ENCODE data around the gene NSG2.
"Not testable (repeated sequence)": the region's sequence is repeated elsewhere in the genome, so short reads cannot be mapped to it uniquely, and the experiment has no call there.

NSG2 gene

DNA sequence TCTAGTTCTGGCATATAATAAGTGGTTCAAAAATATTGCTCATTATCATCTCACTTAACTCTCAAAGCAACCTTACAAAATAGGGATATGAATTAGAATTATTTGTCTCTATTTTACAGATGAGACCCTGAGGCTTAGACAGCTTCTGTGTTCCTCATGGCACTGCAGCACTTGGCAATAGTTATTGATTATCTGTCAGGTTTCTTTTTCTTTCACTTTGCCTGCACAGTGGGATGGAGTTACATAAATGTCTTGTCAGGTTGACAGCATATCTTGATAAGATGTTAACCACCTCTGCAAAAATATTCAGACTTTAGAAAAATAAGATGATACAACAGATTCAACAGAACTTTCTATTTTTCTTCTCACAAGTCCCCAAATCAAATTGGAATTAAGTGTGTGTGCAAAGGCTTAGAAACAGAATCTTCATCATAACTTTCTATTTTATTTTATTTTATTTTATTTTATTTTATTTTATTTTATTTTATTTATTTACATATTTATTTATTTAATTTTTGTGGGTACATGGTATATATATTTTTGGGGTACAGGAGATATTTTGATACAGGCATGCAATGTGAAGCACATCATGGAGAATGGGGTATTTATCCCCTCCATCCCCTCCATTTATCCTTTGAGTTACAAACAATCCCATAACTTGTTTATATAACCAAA is 17.7 kb downstream of the NSG2 start:
- no peak for DNase-seq

DNA sequence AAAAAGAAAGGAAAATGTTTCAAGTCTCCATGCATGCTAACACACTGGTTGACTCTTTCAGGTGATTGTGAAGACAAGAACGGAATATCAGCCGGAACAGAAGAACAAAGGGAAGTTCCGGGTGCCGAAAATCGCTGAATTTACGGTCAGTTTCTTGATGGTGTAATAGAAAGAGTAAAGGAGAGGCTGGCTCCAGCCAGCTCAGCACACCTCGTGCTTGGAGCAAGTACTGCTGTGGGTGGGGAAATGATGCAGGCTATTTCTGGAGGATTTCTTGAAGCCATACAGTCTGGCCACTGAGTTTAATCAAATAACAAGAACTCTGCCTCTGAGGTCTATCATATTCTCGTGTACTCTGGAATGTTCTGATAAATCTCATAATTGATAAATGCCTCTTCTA is 18.7 kb downstream of the NSG2 start:
- no peak for DNase-seq

DNA sequence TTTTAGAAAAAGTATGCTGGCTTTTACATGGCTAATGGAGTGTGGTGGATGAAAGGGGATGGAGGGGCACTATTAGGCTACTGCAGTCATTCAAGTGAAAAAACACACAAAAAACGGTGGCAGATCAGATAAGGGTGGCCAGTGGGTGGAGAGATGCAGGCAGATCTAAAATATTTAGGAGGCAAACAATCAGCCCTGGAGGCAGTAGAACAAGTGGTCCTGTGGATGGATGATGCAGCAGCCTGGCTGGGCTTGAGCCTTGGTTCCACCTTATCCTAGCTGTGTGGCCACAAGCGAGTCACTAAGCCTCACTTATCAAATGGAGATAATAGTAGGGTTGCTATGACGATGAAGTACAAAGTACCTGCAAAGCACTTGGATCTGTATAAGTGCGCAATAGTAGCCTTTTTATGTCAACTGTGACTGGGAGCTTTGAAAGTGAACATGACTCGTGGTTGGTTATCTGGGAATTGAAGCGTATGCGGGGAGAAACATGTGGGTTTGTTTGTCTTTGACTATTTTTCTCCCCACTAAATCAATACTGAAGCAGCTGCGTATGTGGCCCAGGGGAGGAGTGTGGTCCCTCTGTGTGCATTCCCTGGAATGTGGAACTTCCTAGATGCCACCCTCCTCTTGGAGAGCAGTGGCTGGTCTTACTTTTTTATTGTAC is 20.2 kb downstream of the NSG2 start:
- DNase-seq: no peak

DNA sequence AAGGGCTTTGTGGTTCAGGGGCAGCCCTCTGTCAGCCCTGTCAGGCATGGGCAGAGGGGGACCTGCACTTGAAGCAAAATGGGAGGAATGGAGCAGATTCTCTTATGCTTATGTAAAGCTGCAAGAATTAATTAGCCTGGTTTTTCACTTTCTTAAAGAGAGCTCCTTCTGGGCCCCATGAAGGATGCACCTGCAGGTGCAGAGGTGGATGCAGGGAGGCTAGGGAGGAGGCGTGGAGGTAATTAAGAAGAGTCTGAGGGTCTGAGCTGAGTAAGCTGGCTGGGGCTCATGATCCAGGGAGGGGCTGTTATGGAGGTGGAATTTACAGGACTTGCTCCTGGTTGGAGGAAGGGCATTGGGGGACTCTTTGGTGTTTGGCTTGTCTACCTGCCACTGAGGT is 22.0 kb downstream of the NSG2 start:
- no peak for DNase-seq

DNA sequence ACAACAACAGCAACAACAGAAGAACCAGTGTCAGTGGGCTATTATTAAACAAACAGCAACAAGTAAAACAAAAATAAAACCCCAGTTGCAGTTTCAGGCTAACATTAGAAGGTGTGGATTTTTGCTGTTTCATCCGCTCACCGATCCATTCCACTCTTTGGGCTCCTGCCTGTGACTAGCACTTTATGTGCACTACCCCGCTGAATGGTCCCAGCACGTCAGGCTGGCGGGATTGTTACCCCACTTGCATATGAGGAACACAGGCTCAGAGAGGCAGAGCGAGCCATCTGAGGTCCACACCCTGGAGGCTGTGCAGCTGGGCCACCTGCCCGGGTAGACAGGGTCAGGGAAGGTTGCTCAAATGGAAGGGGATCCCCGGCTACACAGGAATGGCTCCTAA is 26.0 kb downstream of the NSG2 start:
- no peak for DNase-seq

DNA sequence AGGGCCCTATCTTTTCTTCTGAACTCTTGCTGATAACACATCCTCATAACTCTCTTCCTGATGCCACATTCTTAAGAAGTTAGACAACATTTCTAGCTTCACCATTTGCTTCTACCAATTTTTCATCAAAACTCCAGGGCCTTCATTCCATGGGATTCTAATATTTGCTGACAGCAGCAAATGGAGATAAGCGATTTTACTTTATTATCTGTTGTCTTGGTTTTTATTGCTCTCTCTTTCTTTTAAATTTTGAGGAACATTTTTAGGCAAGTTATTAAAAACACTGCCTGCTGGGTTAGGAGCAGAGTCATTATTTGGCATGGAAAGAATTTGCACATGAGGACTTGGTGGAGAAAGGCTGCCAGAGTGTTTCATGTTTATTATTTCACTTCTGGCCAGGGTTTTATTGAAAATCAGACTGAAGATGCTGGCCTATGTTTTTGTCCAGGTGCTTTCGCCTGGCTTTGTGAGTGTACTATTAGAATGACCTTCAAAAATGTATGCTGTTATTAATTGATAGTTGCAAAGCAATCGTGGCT is 27.7 kb downstream of the NSG2 start:
- no peak for DNase-seq

DNA sequence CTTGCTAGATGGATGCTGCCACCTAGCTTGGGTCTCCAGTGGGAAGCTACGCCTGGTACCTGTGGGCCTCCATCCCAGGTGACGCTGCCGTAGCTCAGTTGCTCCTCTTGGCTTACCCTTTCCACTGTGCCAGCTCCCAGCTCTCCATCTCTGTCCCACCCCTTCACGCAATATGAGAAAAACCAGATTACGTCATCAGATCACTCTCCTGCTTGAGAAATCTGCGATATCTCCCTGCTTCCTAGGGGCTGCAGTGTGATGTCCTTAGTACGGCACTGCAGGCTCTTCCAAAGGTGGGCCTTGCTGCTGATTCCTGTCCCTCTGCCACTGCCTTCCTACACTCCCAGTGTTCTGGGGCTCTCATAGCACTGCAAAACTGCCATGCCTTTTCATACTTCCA is 28.9 kb downstream of the NSG2 start:
- DNase-seq: no peak

DNA sequence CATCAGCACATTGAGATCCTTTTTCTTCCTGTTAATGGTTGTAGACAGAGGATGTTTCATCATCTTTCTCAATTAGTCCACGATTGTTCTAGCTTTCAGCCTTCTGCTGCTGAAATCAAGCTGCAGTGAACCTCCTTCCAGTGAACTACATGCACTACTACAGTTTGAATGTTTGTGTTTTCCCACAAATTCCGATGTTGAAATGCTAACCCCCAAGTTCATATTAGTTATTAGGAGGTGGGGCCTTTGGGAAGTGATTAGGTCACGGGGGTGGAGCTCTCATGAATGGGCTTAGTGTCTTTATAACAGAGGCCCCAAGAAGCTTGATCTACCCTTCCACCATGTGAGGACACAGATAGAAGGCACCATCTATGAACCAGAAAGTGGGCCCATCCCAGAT is 32.9 kb downstream of the NSG2 start:
- DNase-seq: no peak

DNA sequence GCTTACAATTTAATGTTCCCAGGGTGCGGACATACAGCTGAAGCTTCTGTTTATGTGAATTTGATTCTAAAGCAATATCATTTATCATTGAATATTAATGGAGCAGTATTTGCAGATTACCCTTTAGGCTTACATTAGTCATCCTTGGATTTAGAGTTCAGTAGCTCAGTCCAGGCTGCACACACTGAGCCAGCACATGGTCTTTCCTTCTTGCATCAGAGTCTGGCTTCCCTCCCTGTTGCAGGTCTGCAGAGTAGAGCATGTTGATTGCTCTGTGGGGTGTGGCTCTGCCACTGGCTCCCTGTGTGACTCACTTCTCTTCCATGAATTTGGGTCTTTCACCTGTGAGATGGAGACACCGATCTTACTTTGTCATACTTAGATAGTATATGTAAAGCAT is 36.8 kb downstream of the NSG2 start:
- DNase-seq: no peak

DNA sequence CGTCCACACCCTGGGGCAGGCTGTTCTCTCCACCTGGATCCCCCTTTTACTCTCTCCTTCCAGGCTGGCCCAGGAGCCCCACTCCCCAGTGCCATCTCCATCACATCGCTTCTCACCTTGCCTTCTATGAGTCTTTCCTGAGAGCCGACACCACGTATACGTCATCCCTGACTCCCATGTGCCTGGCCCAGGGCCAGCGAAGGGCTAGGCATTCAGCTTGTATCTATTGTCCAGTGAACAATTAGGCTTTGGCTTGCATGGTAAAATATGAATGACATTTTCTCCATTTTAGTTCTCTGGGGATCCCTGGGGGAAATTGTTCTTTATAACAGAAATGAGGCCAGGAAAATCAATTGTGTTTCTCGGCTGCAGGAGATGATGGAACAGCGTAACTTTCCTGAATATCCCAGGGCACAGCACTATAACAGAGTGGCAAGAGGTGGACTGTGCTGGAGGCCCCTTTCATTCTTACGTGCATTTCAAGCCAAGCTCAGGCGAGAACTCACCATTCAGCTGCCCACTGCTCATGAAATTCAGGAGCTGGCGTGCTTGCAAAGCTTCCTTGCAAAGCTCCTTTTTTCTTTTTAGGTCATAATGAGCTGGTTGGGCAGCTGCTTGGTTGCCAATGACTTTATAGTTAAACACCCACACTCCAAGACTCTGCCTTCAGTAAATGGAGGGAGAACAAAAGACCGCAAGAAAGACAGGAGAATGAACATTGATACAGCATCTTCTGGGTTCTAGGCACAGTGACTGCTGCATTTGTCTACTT is 37.7 kb downstream of the NSG2 start:
- no peak for DNase-seq

DNA sequence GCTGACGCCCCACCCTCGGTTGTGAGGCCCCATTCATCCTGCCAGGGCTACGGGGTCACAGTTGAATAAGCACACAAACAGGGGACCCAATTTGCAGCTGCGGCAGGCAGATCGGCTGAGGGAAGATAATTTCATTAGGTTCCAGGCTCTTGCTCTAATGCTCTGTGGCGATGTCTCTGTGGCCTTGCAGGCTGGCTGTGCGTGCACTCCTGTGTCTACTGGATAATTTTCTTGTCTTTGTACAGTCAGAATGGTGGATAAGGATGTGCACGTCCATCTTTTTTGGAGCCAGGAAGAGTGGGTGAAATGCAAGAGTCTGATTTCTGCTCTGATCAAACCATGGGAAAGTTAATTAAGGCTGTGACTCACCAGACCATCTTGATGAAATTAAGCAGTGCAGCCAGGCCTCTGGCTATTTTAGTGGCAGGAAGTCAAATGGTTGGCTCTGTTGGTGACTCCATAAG is 39.2 kb downstream of the NSG2 start:
- no peak for DNase-seq

DNA sequence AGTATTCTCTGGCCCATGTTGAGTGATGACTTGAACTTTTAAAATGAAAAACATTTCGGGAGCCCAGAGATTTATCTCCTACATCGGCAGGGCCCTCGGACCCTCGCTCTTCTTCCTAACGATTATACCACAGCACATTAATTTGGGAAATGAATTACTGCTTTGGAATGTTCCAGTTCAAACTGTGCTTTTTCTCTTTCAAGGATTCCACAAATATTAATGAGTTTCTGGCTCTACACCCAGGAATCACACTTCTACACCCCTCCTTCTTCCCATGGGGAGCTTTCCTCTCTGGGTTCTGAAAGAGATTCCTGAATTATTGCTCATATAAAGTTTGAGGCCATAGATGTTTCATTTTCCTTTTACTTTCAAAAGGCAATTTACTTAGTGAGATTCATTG is 41.2 kb downstream of the NSG2 start:
- no peak for DNase-seq

DNA sequence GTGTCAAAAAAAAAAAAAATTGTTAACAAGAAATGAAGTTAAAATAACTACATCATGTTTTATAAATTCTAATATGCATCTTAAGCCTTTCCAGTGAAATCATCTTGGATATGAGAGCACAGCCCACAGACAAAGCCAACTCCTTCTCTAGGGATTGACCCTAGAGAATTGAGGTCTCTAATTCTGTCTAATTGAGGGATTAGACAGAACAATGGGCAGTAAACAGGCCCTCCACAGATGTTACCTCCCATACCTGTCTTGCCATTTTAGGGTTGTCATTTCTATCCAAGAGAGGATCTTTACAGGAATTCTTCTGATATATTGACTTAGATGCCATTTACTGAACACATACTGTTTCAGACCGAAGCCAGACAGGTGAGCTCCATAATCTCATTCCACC is 42.3 kb downstream of the NSG2 start:
- no peak for DNase-seq

DNA sequence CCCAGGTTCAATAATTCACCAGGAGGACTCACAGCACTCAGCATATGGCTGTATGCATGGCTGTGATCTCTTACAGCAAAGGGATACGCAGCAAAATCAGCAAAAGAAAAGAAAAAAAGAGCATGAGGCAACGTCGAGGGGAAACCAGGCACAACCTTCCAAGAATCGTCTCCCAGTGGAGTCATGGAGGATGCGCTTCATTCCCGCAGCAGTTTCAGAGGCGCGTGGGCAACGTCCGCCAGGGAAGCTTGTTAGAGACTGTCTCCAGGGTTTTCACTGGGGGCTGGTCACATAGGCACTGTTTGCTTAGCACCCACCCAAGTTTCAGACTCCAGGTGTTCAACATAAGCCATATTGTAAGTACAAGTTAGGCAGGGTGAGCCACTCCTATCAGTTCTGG is 44.6 kb downstream of the NSG2 start:
- DNase-seq: no peak

DNA sequence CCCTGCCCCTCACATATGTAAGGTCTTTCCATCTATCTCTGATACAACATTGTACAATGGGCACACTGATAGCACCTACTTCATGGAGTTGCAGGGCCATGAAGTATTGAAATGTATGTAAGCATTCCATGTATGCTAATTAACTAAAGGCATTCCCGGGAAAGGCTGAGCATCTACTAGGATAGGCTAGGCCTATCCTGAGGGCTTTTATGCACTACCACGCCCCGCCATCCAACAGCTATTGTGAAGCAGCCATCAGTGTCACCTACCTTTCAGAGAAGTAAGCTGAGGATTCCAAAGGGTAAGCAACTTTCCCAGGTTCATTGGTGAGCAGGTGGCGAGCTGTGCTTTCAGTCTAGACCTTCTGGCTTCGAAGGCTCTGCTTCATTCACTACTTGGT is 47.6 kb downstream of the NSG2 start:
- DNase-seq: no peak

DNA sequence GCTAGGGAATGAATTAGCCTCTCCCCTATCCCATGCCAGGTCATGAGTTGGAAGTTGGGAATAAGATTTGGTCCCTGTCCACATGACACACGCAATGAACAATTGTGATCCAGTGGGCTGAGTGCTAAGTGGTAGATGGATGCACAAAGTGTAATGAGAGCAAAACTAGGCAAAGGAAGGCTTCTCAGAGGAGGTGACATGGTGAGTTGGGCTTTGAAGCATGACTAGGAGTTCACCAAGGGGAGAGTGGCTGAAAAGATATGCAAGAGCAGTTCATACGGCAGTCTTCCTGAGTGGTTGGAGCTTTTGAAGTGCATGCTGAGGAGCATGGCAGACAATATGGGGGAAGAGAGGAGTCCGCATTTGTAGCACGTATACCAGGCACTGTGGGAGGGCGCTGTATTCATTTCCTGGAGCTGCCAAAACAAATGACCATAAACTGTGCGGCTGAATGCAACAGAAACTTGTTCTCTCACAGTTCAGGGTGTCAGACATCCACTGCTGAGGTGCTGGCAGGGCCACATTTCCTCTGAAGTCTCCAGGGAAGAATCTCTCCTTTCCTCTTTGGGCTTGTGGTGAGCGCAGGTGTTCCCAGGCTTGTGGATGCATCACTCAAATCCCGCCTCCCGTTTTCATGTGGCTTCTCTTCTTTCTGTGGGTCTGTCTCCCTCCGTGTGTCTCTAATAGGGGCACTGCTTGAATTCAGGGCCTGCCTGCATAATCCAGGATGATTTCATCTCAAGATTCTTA is 49.5 kb downstream of the NSG2 start:
- no peak for DNase-seq

DNA sequence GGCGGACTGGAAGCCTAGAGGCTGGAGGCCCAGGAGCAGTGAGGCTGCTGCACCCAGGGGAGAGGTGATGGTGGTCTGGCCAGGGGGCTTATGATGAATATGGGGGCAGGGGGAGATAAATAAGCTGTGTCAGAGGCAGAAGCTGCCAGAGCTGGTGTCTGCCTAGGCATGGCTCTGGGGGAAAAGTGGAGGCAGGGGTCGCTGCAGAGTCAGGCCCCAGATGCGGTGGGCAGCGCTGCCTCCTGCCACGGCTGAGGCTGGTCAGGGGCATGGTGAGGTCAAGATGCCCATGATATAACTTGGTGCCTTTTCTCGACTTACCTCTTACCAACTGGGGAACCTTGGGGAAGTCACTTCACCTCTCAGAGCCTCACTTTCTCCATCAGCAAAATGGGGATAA is 51.1 kb downstream of the NSG2 start:
- DNase-seq: no peak

DNA sequence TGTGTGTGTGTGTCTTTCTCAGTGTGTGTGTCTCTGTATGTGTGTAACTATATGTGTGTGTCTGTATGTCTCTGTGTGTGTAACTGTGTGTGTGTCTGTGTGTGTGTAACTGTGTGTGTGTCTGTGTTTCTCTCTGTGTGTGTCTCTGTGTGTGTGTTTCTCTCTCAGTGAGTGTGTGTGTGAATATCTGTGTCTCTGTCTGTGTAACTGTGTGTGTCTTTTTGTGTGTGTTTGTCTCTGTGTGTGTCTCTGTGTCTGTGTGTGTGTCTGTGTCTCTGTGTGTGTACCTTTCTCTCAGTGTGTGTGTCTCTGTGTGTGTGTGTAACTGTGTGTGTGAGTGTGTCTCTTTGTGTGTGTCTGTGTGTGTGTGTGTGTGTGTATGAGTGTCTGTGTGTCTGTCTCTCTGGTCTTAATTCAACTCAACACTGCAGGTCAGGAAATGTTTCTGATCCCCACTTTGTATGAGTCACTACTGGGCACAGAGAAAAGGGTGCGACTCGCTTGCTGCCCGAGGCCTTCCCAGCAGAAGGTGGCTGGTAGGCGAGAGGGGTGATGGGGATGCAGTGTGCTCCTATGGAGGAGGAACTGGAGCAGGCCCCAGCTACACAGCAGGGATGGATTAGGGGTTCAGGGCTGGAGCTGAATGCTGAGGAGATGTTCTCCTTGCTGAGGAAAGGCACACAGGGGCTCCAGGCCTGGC is 52.1 kb downstream of the NSG2 start:
- no peak for DNase-seq

DNA sequence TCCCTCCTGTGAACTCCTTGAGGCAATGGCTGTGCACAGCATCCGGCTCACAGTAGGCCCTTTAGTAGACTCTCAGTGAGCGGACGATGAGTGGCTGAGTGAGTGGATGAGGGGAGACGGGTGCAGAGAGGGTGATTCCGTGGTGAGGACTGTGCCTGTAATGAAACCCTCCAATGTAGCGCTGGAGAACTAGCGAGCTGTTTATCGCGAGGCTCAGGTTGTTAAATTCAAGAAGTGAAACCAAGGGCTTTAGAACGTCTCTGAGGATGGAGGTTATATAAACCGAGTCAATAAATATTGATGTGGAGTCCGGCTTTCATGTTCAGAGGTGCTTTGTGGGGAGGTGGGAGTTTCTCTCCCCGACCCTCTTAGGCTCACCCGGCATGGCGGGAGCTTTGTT is 53.2 kb downstream of the NSG2 start:
- no peak for DNase-seq

DNA sequence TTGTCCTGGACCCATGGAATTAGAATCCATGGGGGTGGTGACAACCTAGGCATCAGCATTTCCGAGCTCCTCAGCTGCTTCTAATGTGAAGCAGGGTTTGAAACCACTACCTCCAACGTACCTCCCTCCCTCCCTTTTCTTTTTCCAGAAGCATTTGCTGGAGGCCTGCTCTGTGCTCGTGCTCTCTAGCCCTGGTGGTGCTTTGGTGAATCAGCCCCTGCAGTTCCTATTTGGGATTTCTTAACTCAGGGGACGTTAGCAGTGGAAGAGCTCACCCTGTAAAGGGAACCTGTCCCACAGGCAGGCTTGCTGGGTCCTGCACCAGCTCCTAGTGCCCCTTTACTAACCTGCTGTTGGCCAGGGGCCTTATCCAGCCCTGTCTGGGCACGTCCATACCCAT is 55.0 kb downstream of the NSG2 start:
- no peak for DNase-seq

DNA sequence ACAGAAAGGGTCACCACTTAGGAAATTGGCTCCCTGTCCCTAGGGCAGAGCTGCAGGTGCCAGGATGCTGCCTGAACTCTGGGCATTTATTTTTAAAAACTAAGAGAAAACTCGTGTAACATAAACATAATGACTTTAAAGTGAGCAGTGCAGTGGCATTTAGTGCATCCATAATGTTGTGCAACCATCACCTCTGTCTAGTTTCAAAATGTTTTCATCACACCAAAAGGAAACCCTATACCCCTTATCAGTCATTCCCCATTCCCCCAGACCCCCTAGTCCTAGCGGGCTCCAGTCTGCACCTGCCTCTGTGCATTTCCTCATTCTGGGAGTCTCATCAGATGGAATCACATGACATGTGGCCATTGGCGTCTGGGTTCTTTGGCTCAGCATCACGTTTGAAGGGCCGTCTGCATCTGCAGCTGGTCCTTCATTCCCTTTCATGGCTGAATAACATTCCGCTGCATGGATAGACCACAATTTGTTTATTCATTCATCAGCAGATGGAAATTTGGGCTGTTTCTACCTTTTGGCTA is 55.8 kb downstream of the NSG2 start:
- DNase-seq: no peak

DNA sequence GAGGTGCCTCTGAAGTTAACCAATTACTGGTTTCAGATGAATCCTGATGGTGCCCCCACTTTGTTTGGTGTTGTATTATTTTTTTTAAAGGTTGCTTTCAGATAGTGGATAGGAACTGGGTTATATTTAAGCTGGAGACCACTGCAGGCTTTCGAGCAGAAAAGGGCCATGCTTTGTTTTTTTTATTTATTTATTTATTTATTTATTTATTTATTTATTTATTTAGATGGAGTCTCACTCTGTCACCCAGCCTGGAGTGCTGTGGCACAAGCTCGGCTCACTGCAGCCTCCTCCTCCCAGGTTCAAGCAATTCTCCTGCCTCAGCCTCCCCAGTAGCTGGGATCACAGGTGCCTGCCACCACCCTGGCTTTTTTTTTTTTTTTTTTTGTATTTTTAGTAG is 57.1 kb downstream of the NSG2 start:
- DNase-seq: not testable (repeated sequence)
